Tibial nerve (tissue), 4 donors: Measurements from ENCODE around the gene MTFMT. TPM values are rescaled to one million over a fixed set of nuclear protein-coding genes. Genes with fewer than 3 reads are reported as not detected.

Experiments used
- DNase-seq, 2 donors: peaks; one replicate each; pipeline ENCODE4 v3.0.0-alpha.2; 2019; ENCODE audit warnings: low spot score in 2 of 2
- H3K27ac ChIP-seq, 4 donors: fragments of 200-600 bp; sonication (generic) in 3 of 4; one replicate each; pipeline ENCODE4 v1.5.1; 2017 to 2019; ENCODE audit warnings: mild to moderate bottlenecking in 1 of 4
- H3K27me3 ChIP-seq, 2 donors: fragments of 200-600 bp; sonication (generic) in 1 of 2; one replicate each; pipeline versions ENCODE4 v1.5.1 to v1.6.0; 2017 to 2019
- H3K36me3 ChIP-seq, 3 donors: fragments of 200-600 bp; sonication (generic); one replicate each; pipeline ENCODE4 v1.5.1; 2018 to 2019
- H3K4me1 ChIP-seq, 4 donors: fragments of 200-600 bp; sonication (generic) in 3 of 4; one replicate each; pipeline ENCODE4 v1.5.1; 2017 to 2019
- H3K4me3 ChIP-seq, 4 donors: fragments of 200-600 bp; sonication (generic) in 3 of 4; one replicate each; pipeline ENCODE4 v1.5.1; 2017 to 2019; ENCODE audit warnings: mild to moderate bottlenecking in 1 of 4, moderate library complexity in 1 of 4
- H3K9me3 ChIP-seq, 4 donors: fragments of 200-600 bp; sonication (generic) in 3 of 4; one replicate each; pipeline ENCODE4 v1.5.1; 2017 to 2019
- EP300 ChIP-seq, 2 donors: sonication (generic); formaldehyde crosslinking; IDR thresholded peaks; one replicate each; pipeline ENCODE4 v1.6.1; 2017; ENCODE audit warnings: antibody characterized with exemption in 2 of 2, mild to moderate bottlenecking in 1 of 2
- POLR2A ChIP-seq, 2 donors: fragments of 450-650 bp; IDR thresholded peaks; one replicate each; pipeline ENCODE4 v1.6.1; 2017; ENCODE audit warnings: antibody characterized with exemption in 2 of 2, mild to moderate bottlenecking in 2 of 2, moderate library complexity in 2 of 2
- WGBS, 2 donors: methylation state at CpG; one replicate each; pipeline ENCODE4 v1.1.5; 2018; 5-methylcytosine and 5-hydroxymethylcytosine counted together
- total RNA-seq, 4 donors: library from RNA; depleted of rRNA; stranded (reverse); fragments of >200 nt; gene quantifications; one replicate each; pipeline ENCODE4 v1.1.0, GENCODE V29; 2016
- TF ChIP-seq, protein P1 (sequence below), 5 experiments: fragments of 200-600 bp in 3 of 5; fragments of 450-650 bp in 2 of 5; sonication (generic) in 3 of 5; IDR thresholded peaks; one replicate each; pipeline ENCODE4 v1.5.1; 2016 to 2019; ENCODE audit warnings: antibody characterized with exemption in 5 of 5, mild to moderate bottlenecking in 3 of 5, moderate library complexity in 2 of 5

The MTFMT gene
- total RNA-seq, 4 donors from 2014 or later, result 36.8 to 45.7 (median 41.2) TPM

DNA sequence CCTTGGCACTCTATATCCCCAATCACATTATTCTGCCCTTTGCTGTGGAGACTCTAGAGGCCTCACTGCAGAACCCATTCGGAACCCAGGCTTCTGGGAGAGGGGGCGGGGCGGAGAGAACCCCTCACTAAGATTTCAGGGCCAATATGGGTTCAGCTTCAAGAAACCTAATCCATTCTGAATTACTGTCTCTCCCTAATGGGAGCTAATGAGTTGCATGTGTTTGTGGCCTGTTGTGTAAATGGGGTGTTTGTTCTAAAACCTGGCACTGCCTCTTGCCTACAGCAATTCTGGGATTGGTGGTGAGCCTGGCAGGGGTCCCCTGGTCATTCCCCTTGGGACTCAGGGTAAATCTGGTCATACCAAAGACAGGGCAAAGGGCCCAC lies 39.0 kb upstream of the MTFMT start:
- DNase-seq, result no peak
- peak overlapping the region in 3 of 4 donors; percentile 49 to 81 (median 55) for H3K4me3 ChIP-seq
- H3K27ac ChIP-seq, result peak overlapping the region; percentile 64 to 95 (median 90)
- H3K9me3 ChIP-seq, result no peaks in the 10 kb centered on the region
- TF ChIP-seq, protein P1, sequence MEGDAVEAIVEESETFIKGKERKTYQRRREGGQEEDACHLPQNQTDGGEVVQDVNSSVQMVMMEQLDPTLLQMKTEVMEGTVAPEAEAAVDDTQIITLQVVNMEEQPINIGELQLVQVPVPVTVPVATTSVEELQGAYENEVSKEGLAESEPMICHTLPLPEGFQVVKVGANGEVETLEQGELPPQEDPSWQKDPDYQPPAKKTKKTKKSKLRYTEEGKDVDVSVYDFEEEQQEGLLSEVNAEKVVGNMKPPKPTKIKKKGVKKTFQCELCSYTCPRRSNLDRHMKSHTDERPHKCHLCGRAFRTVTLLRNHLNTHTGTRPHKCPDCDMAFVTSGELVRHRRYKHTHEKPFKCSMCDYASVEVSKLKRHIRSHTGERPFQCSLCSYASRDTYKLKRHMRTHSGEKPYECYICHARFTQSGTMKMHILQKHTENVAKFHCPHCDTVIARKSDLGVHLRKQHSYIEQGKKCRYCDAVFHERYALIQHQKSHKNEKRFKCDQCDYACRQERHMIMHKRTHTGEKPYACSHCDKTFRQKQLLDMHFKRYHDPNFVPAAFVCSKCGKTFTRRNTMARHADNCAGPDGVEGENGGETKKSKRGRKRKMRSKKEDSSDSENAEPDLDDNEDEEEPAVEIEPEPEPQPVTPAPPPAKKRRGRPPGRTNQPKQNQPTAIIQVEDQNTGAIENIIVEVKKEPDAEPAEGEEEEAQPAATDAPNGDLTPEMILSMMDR (IDR thresholded peaks at IDR 0.05), result no peak
- TF ChIP-seq POLR2A (IDR thresholded peaks at IDR 0.05), result no peak
- no peak for TF ChIP-seq EP300 (IDR thresholded peaks at IDR 0.05)
- 48 to 56% methylated on average over 3 of the region's 3 CpGs for WGBS, 2 donors
- no peaks in the 10 kb centered on the region for H3K27me3 ChIP-seq
- H3K4me1 ChIP-seq, result peaks cover 0 to 72% (median 34%) of the 10 kb centered on the region in 4 donors
- no peaks in the 10 kb centered on the region for H3K36me3 ChIP-seq

DNA sequence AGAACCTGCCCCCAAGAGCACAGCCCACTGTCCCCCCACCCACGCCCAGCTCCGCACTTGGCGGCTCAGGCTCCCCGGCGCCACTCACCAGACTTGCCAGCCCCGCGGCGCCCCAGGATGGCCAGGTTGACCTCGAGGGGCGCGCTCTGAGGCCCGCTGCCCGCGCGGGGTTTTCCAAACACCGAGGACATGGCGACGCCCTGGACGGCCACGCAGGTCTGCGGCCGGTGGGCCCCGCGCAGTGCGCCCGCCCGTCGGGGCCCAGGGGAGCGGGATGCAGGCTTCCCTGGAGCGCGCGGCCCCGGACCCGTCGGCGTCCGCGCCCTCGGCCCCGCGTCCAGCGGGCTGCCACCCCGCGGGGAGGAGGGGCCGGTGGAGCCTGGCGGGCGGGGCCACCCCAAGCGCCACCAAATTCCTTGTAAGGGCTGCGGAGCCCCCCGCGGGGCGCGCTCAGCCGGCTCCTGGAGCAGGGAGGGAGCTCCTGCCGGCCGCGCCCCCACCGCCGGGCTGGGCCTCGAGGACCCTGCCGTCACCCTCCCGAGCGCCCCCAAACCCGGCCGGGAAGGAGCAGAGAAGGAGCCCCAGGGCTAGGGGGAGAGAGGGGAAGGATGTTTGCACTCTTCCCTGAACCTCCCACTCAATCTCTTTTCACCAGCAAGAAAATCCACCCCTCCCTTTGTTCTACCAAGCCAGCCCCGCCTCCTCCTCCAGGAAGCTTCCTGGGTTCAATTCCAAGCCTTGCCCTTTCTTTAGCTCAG lies 38.4 kb upstream of the MTFMT start, which contains the start of gene RASL12:
RASL12 (minus strand) TSS at position 347 of the 758 bp plus-strand sequence; CDS start at position 191, 156 bp downstream.
- DNase-seq, result no peak
- Histone ChIP-seq H3K27me3 (no peaks in the 10 kb centered on the region), H3K36me3 (no peaks in the 10 kb centered on the region), H3K4me1 (peaks cover 0 to 77% (median 39%) of the 10 kb centered on the region in 4 donors), H3K27ac (peak within 1 kb of the TSS; percentile 64 to 95 (median 90)), H3K9me3 (no peaks in the 10 kb centered on the region), H3K4me3 (peak within 1 kb of the TSS; percentile 47 to 81 (median 52))
- TF ChIP-seq, protein P1 (IDR thresholded peaks at IDR 0.05), result no peak
- peak in 1 of 2 donors; percentile 57 for TF ChIP-seq POLR2A (IDR thresholded peaks at IDR 0.05)
- no peak for TF ChIP-seq EP300 (IDR thresholded peaks at IDR 0.05)
- 4 to 10% methylated on average over 19 to 25 of the region's 66 CpGs for WGBS, 2 donors

DNA sequence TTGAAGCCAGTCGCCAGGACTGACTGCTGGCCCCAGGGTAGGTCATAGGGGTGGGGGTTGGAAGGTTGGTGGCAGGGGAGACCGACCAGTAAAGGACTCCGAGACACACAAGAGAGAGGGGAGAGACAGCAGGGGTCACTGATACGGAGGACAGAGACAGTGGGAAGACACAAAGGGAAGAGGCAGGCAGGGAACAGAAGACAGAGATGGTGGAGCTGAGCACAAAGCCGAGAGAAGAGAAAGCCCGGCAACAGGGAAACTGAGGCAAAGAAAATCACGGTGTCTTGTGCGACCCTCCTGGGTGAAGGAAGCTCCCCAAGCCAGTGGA lies 37.8 kb upstream of the MTFMT start:
- 9 to 10% methylated on average over 8 of the region's 8 CpGs for WGBS, 2 donors
- DNase-seq, result no peak
- Histone ChIP-seq H3K4me1 (peaks cover 0 to 77% (median 42%) of the 10 kb centered on the region in 4 donors), H3K4me3 (peak overlapping the region; percentile 47 to 81 (median 52)), H3K36me3 (no peaks in the 10 kb centered on the region), H3K9me3 (no peaks in the 10 kb centered on the region), H3K27me3 (no peaks in the 10 kb centered on the region), H3K27ac (peak overlapping the region; percentile 64 to 95 (median 90))
- no peak for TF ChIP-seq EP300 (IDR thresholded peaks at IDR 0.05)
- TF ChIP-seq, protein P1 (IDR thresholded peaks at IDR 0.05), result no peak
- no peak for TF ChIP-seq POLR2A (IDR thresholded peaks at IDR 0.05)

DNA sequence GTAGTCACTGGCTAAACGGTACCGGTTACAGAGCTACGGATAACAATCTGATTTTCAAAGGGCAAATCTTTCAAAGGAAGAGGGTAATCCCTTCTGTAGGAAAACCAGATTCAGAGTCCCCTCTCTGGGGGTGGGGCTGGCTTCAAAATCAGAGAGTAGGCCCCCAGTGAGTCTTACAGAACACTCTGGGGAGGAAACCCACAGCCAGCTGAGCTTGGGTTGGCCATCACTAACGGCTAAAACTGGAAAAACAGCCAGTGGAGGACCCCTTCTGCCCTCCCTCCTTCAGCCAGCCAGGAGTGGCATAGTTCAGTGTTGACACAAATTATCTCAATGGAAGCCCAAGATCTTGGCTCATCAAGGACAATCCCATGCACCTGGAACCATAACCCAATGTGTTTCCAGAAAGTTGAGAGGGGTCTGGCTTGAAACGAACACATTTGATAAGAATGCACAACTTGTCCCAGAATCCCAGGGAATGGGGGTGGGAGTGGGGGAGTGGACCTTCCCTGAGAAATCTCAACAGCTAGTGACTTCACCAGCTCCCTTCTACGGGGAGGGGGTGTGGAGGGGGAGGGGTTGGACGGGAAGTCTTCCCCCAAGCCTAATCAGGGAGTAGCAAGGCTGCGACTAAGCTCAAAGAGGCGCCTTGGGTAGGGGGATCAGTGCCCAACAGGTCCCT lies 37.3 kb upstream of the MTFMT start:
- H3K27me3 ChIP-seq, result no peaks in the 10 kb centered on the region
- H3K4me1 ChIP-seq, result peaks cover 0 to 77% (median 38%) of the 10 kb centered on the region in 4 donors
- H3K27ac ChIP-seq, result peak overlapping the region; percentile 64 to 95 (median 90)
- WGBS, 2 donors, result 20 to 28% methylated on average over 9 of the region's 9 CpGs
- H3K9me3 ChIP-seq, result no peaks in the 10 kb centered on the region
- TF ChIP-seq EP300 (IDR thresholded peaks at IDR 0.05), result peak in 1 of 2 donors; percentile 22
- peak in 1 of 2 donors; percentile 9 for TF ChIP-seq POLR2A (IDR thresholded peaks at IDR 0.05)
- TF ChIP-seq, protein P1 (IDR thresholded peaks at IDR 0.05), result no peak
- H3K4me3 ChIP-seq, result peak overlapping the region; percentile 47 to 81 (median 52)
- no peak for DNase-seq
- H3K36me3 ChIP-seq, result no peaks in the 10 kb centered on the region
